Vagina (tissue), 2 donors: Measurements from ENCODE around the gene MAP6D1.

Experiments
- POLR2AphosphoS5 ChIP-seq, 2 donors: sonication (generic); formaldehyde crosslinking; IDR thresholded peaks; one replicate each; pipeline ENCODE4 v1.9.0; 2017; ENCODE audit warnings: antibody characterized with exemption in 2 of 2, mild to moderate bottlenecking in 2 of 2, low read depth in 1 of 2; ENCODE audit not compliant: insufficient read depth in 1 of 2
- TF ChIP-seq, protein P1 (sequence below), 3 experiments: fragments of 450-650 bp in 2 of 3; fragments of 200-600 bp in 1 of 3; sonication (generic) in 1 of 3; IDR thresholded peaks; one replicate each; pipeline ENCODE4 v1.5.1; 2017 to 2019; ENCODE audit warnings: antibody characterized with exemption in 3 of 3, mild to moderate bottlenecking in 2 of 3, moderate library complexity in 2 of 3

DNA sequence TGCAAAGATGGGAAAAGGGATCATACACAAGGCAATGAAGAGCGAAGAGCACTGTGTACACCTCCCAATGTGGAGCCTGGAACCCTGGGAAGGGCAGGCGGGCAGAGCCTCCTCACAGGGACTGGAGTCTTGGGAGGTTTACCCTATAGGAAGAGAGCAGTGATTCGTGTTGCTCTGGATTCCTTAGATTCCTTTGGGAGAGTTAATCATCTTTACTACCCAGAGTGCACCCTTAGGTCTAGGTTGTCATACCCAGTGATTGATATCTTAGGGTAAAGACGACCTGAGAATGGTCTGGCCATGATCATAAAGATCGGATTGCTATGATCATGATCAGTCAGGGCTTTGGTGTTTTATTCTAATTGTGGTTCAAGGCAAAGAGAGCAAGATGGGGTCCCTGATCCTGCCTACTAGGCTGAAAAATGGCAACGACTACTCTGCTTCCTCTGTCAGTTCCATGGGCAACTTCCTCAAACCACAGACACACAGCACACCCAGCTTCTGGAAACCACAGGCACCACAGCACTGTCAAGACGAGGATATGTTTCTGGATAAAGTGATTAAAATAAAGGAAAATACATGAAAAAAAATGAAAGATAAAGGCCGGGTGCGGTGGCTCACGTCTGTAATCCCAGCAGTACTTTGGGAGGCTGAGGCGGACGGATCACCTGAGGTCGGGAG lies 20.4 kb upstream of the MAP6D1 start:
- TF ChIP-seq, protein P1, sequence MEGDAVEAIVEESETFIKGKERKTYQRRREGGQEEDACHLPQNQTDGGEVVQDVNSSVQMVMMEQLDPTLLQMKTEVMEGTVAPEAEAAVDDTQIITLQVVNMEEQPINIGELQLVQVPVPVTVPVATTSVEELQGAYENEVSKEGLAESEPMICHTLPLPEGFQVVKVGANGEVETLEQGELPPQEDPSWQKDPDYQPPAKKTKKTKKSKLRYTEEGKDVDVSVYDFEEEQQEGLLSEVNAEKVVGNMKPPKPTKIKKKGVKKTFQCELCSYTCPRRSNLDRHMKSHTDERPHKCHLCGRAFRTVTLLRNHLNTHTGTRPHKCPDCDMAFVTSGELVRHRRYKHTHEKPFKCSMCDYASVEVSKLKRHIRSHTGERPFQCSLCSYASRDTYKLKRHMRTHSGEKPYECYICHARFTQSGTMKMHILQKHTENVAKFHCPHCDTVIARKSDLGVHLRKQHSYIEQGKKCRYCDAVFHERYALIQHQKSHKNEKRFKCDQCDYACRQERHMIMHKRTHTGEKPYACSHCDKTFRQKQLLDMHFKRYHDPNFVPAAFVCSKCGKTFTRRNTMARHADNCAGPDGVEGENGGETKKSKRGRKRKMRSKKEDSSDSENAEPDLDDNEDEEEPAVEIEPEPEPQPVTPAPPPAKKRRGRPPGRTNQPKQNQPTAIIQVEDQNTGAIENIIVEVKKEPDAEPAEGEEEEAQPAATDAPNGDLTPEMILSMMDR (IDR thresholded peaks at IDR 0.05) = no peak
- TF ChIP-seq POLR2AphosphoS5 (IDR thresholded peaks at IDR 0.05; ENCODE audit: insufficient read depth in 1 of 2, low read depth in 1 of 2) = no peak
